Neural progenitor cell (in vitro differentiated cells): Measurements from ENCODE around the gene GSTA1.
"Not testable (repeated sequence)": the region's sequence is repeated elsewhere in the genome, so short reads cannot be mapped to it uniquely, and the experiment has no call there.

Experiments
- EZH2phosphoT487 ChIP-seq: fragments of 200-600 bp; sonication (generic); IDR thresholded peaks from 2 replicates; pipeline ENCODE4 v1.6.1; 2017; ENCODE audit warnings: antibody characterized with exemption
- TF ChIP-seq, protein P1 (sequence below): fragments of 200-600 bp; sonication (generic); IDR thresholded peaks from 2 replicates; pipeline ENCODE4 v1.5.1; 2017; ENCODE audit warnings: antibody characterized with exemption, mild to moderate bottlenecking

DNA sequence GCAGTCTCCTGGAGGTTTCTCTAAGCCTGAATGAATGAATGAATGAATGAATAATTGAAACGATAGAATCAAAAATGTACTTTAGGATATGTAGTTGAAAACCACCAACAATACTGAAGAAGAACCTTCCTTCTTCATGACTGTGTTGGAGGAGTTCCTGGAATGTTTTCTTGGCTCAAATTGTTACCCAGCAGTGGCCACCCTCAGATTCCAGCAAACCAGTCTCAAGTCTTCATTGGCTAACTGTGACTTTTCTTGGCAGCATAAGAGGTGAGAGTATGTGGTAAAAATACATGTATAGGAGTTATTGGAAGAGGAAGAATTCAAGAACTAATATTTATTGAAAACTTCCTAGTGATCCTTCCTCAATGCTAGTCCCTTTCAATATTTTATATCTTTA lies 4.3 kb downstream of the GSTA1 start:
- TF ChIP-seq, protein P1, sequence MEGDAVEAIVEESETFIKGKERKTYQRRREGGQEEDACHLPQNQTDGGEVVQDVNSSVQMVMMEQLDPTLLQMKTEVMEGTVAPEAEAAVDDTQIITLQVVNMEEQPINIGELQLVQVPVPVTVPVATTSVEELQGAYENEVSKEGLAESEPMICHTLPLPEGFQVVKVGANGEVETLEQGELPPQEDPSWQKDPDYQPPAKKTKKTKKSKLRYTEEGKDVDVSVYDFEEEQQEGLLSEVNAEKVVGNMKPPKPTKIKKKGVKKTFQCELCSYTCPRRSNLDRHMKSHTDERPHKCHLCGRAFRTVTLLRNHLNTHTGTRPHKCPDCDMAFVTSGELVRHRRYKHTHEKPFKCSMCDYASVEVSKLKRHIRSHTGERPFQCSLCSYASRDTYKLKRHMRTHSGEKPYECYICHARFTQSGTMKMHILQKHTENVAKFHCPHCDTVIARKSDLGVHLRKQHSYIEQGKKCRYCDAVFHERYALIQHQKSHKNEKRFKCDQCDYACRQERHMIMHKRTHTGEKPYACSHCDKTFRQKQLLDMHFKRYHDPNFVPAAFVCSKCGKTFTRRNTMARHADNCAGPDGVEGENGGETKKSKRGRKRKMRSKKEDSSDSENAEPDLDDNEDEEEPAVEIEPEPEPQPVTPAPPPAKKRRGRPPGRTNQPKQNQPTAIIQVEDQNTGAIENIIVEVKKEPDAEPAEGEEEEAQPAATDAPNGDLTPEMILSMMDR, result not testable (repeated sequence)
- not testable (repeated sequence) for TF ChIP-seq EZH2phosphoT487
